GM21423 (cell line): ENCODE data around the gene CX3CR1.

Source experiments
- ATAC-seq: cut with Tn5 transposase; IDR thresholded peaks from one replicate; pipeline ENCODE4 v1.9.1; 2021; ENCODE audit warnings: mild to moderate bottlenecking, moderate library complexity; ENCODE audit not compliant: unreplicated experiment

Gene CX3CR1

GRCh38 chr3:39226106-39226741, 53.6 kb downstream of the CX3CR1 start:
- ATAC-seq: peak; percentile 76

DNA sequence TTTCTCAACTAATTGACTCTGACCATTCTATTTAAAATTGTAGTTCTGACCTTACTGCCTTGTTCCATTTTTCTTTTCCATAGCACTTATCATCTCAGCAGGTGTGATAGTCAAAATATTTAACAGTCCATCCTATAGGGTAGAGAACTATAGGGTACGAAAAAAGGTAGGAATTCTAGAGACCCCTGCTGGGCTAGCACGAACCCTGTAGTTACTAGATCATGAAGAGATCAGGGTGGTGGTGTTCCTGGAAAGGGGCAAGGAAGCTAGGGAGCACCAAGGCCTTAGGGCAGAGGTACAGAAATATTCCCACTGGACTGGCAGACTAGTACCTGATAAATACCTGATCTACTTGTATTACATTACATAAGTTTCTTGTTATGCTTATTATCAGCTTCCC, 55.5 kb downstream of the CX3CR1 start:
- no peak for ATAC-seq

DNA sequence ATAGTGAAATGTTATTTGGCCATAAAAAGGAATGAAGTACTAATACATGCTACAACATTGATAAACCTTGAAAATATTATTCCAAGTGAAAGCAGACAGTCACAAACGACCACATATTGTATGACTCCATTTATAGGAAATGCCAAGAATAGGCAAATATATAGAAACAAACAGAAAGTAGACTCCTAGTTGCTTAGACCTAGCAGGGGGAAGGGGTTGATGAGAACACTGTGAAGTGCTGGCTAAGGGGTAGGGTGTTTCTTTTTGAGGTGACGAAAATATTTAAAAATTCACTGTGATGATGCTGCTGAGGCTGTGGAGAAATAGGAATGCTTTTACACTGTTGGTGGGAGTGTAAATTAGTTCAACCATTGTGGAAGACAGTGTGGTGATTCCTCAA, 56.9 kb downstream of the CX3CR1 start:
- no peak for ATAC-seq

DNA sequence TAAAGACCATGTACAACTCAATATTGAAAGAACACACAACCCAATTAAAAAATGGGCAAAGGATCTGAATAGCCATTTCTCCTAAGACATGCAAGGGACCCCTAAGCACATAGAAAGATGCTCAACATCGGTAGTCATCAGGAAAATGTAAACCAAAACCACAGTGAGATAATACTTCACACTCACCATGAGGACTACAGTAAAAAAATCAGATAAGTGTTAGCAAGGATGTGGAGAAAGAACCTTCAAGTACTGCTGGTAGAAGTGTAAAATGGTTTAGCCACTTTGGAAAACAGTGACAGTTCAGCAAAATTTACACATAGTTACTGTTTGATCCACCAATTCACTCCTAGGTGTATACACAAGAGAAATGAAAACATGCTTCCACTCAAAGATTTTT, 57.4 kb downstream of the CX3CR1 start:
- no peak for ATAC-seq

DNA sequence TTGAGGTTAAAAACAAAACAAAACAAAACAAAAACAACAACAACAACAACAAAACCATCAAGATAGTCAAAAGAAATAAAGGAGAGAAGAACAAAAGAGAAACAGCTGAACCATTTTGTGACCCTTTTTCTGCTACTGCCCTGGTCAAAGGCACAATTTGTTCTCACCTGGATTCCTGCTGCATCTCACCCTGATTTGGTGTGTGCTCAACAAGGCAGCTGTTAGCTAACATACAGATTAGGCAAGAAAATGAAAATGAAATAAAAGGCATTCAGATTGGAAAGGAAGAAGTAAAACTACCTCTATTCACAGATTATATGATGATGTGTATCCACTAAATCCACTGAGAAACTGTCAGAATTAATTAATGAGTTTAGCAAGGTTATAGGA, 58.7 kb downstream of the CX3CR1 start:
- no peak for ATAC-seq

DNA sequence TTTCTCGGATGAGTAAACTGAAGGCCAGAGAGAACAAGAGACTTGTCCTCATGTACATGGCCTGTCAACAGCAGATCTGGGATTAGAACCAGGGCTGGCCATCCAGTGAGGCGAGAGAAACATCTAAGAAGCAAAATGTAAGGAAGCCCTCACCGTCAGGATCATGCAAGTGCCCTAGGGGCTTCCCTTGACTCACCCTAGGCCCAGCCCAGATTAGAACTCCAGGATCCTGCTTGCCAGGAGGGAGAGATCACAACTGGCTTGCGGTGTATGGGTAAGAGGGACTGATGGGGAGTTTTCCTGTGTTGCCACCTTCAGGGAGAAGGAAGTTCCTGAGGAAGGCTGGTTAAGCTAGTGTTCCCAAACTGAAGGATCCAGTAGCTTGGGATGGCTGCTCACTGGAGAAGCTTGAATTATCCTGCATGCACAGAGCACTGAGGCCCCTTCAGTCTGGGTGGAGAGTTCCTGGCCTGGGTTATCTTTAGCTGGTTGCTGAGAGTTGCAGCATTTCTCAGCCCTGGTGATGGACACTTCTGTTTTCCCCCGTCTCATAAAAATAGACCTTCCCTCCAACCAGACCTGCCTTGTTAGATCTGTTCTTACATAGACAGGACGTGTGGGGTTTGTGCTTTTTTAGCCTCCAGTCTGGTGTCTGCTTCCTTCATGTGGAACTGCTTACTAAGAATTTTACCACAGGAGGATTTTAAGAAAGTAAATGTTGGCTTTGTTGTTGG, 59.3 kb downstream of the CX3CR1 start:
- no peak for ATAC-seq

DNA sequence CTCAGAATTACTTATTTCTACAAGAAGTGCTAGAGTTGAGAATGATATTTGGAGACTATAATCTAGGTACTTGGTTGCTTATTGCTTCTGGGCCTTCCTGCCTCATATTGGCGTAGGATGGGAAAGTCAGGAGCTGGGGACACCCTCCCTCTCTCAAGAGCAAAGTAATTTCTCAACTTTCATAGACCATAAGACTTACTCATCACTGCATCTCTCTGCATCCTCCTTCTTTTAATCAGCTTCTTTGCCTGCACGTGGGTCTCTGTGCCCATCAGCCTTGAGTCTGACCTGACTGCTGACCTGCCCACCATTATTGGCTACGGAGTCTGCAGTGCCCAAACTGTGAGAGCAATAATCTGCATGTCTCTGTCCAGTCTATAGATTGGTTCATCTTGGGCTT, 60.1 kb downstream of the CX3CR1 start:
- no peak for ATAC-seq

DNA sequence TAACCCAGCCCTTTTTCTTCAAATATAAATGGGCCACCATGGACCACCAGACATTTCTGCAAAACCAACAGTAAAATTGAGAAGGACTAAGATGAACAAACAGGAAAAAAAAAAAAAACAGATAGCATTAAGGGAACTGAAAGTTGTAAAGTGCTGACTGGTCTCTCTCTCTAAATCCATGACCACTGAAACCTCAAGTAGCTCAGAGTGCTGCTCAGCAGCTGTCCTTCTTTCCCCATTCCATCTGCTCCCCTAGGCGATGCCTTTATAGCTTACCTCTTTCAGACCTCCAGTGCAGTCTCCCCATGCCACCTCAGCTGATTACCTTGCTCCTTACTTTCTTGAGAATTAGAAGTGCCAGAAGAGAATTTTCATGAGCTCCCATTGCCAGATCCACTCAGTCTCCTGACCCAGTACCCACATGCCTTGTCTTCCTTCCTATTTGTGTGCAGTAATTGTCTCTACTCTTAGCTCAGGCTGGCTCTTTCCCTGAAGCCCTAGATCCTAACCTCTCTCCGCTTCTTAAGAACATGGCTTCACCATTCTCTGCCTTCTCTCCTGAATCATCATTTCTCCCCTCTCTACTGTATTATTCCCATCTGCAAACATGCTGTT, 63.6 kb downstream of the CX3CR1 start:
- ATAC-seq: peak; percentile 99

GRCh38 chr3:39213613-39214012, 66.2 kb downstream of the CX3CR1 start:
- ATAC-seq: no peak
